HCT116 (cell line): ENCODE data around the gene MED6.

Experiments used
- TCF7L2 ChIP-seq: IDR thresholded peaks from 2 replicates; pipeline ENCODE4 v1.7.0; 2011; ENCODE audit warnings: borderline replicate concordance, inconsistent platforms; ENCODE audit not compliant: insufficient read depth, insufficient read length; ENCODE audit errors: extremely low read depth
- TF ChIP-seq, protein P1 (sequence below), 3 experiments: fragments of 200-600 bp in 1 of 3; sonication (generic) in 1 of 3; IDR thresholded peaks in 2 of 3; conservative IDR thresholded peaks in 1 of 3; 2 replicates each; pipeline ENCODE4 v1.5.1; 2012 to 2017; ENCODE audit warnings: low read depth in 2 of 3, low read length in 2 of 3, antibody characterized with exemption in 1 of 3, borderline replicate concordance in 1 of 3, control low read depth in 1 of 3, mild to moderate bottlenecking in 1 of 3, mixed read lengths in 1 of 3, mixed run types in 1 of 3, moderate library complexity in 1 of 3; ENCODE audit not compliant: insufficient read depth in 1 of 3

DNA sequence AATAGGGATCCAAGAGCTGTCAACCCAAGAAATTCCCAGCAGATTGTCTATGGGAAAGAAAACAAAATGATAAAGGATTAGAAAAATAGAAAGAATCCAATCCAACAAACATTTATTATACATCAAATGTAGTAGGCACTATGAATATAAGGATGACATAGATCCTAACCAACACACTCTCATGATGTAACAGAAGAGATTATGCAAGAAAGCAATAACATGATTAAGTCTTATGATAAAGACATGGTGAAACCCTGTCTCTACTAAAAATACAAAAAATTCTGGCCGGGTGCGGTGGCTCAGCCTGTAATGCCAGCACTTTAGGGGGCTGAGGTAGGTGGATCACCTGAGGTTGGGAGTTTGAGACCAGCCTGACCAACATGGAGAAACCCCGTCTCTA is 2.7 kb downstream of the MED6 start:
- TF ChIP-seq, protein P1, sequence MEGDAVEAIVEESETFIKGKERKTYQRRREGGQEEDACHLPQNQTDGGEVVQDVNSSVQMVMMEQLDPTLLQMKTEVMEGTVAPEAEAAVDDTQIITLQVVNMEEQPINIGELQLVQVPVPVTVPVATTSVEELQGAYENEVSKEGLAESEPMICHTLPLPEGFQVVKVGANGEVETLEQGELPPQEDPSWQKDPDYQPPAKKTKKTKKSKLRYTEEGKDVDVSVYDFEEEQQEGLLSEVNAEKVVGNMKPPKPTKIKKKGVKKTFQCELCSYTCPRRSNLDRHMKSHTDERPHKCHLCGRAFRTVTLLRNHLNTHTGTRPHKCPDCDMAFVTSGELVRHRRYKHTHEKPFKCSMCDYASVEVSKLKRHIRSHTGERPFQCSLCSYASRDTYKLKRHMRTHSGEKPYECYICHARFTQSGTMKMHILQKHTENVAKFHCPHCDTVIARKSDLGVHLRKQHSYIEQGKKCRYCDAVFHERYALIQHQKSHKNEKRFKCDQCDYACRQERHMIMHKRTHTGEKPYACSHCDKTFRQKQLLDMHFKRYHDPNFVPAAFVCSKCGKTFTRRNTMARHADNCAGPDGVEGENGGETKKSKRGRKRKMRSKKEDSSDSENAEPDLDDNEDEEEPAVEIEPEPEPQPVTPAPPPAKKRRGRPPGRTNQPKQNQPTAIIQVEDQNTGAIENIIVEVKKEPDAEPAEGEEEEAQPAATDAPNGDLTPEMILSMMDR (IDR thresholded peaks at IDR 0.05 in 2 of 3, conservative IDR thresholded peaks at IDR 0.05 in 1 of 3; ENCODE audit: borderline replicate concordance in 1 of 3, insufficient read depth in 1 of 3, low read depth in 2 of 3, low read length in 2 of 3) = no peak
- no peak for TF ChIP-seq TCF7L2
